ENCODE measurements around the gene HBS1L.
"Not testable (repeated sequence)": the region's sequence is repeated elsewhere in the genome, so short reads cannot be mapped to it uniquely, and the experiment has no call there.

The HBS1L gene

DNA sequence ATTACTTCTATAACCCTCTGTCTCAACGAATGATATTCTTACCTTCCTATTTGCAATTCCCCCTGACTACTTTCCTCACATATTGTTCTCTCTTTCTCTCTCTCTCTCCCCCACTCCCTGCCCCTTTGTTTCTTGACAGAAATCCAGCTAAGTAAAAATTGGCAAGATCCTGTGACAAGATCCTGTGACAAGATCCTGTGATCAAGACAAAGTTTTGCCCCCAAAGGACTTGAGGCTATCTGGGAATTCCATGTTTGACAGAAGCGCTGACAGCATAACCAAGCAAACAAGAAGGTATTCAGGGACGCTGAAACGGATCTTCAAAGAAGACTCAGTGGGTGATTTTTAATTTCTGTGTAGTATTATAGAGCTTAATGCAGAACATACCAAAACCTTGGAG, 5.5 kb upstream of the HBS1L start:
- H3K4me1 Mint-ChIP-seq: peaks cover 5% of the 10 kb centered on the region
- H3K36me3 Mint-ChIP-seq: no peaks in the 10 kb centered on the region
- H3K27me3 Mint-ChIP-seq: no peaks in the 10 kb centered on the region
- H3K9me3 Mint-ChIP-seq: no peaks in the 10 kb centered on the region
- H3K27ac Mint-ChIP-seq: no peak overlapping the region
- no peak overlapping the region for H3K4me3 Mint-ChIP-seq

- not testable (repeated sequence) for H3K36me3 Mint-ChIP-seq
Observed at GRCh38 chr6:135058299-135058698, 3.7 kb upstream of the HBS1L start.

GRCh38 chr6:135056632-135057031, 2.0 kb upstream of the HBS1L start:
- Mint-ChIP-seq H3K27me3 (no peaks in the 10 kb centered on the region), H3K27ac (no peak overlapping the region), H3K4me3 (no peak overlapping the region), H3K4me1 (peaks cover 34% of the 10 kb centered on the region), H3K9me3 (no peaks in the 10 kb centered on the region), H3K36me3 (peaks cover 2% of the 10 kb centered on the region)

More at GRCh38 chr6:135058299-135058698, 3.7 kb upstream of the HBS1L start:
- H3K4me3 Mint-ChIP-seq, H3K27ac Mint-ChIP-seq, H3K27me3 Mint-ChIP-seq, H3K9me3 Mint-ChIP-seq: not testable (repeated sequence)
- peaks cover 18% of the 10 kb centered on the region for H3K4me1 Mint-ChIP-seq

- Mint-ChIP-seq H3K36me3 (peaks cover 4% of the 10 kb centered on the region), H3K9me3 (no peaks in the 10 kb centered on the region), H3K4me1 (peaks cover 44% of the 10 kb centered on the region), H3K27ac (peak overlapping the region; percentile 99), H3K4me3 (peak overlapping the region; percentile 98), H3K27me3 (no peaks in the 10 kb centered on the region)
Observed at GRCh38 chr6:135054226-135054568, 425 bp downstream of the HBS1L start.

GRCh38 chr6:135053406-135053805, 1.2 kb downstream of the HBS1L start:
- Mint-ChIP-seq H3K27ac (peak overlapping the region; percentile 99), H3K4me1 (peaks cover 52% of the 10 kb centered on the region), H3K9me3 (no peaks in the 10 kb centered on the region), H3K27me3 (no peaks in the 10 kb centered on the region), H3K4me3 (peak overlapping the region; percentile 98), H3K36me3 (peaks cover 10% of the 10 kb centered on the region)

DNA sequence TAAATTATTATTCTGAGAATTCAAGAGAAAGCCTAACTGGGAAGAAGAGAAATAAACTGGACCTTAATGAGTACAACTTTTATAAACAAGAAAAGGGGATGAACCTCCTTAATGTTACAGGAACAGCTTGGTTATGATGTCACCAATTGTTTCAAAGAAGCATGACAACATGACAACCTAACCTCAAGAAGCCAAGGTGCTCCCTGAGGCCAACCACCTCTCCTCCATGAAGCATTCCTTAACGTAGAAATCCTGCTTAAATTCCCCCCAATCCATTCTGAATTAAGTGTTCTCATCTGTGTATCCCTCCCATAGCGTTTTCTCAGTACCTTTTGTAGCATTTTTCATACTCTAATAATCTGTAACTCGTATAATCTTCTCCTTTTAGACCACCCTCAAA, 1.7 kb downstream of the HBS1L start:
- peak overlapping the region; percentile 98 for H3K4me3 Mint-ChIP-seq
- no peaks in the 10 kb centered on the region for H3K9me3 Mint-ChIP-seq
- H3K27me3 Mint-ChIP-seq: no peaks in the 10 kb centered on the region
- H3K4me1 Mint-ChIP-seq: peaks cover 57% of the 10 kb centered on the region
- peak overlapping the region; percentile 99 for H3K27ac Mint-ChIP-seq
- peaks cover 13% of the 10 kb centered on the region for H3K36me3 Mint-ChIP-seq

- no peaks in the 10 kb centered on the region for H3K27me3 Mint-ChIP-seq
- H3K27ac Mint-ChIP-seq: peak overlapping the region; percentile 8
- peaks cover 18% of the 10 kb centered on the region for H3K36me3 Mint-ChIP-seq
- H3K4me3 Mint-ChIP-seq: no peak overlapping the region
- H3K9me3 Mint-ChIP-seq: no peaks in the 10 kb centered on the region
- H3K4me1 Mint-ChIP-seq: peaks cover 79% of the 10 kb centered on the region
Observed at GRCh38 chr6:135048915-135049314, 5.7 kb downstream of the HBS1L start.

GRCh38 chr6:135047336-135047735, 7.3 kb downstream of the HBS1L start:
- peaks cover 19% of the 10 kb centered on the region for H3K36me3 Mint-ChIP-seq
- H3K27ac Mint-ChIP-seq: peak overlapping the region; percentile 53
- no peaks in the 10 kb centered on the region for H3K27me3 Mint-ChIP-seq
- peaks cover 78% of the 10 kb centered on the region for H3K4me1 Mint-ChIP-seq
- no peaks in the 10 kb centered on the region for H3K9me3 Mint-ChIP-seq
- peak overlapping the region; percentile 45 for H3K4me3 Mint-ChIP-seq

DNA sequence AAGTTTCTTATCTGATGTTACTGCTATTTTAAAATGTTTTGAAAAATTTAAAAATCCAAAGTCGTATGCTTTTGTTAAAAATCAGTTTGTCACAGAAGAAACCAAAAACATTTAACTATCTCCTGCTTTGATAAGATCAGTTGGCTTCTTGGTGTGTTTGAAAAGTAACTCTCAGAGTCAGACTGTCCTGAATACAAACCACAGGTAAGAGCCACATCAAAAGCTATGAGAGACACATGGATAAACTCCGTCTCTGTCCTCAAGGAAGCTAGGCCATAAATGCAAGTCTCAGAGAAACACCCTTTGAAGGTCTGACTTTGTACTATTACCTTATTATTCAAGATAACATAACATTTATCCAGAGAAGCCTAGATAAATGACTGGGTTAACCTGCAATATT, 7.7 kb downstream of the HBS1L start:
- no peaks in the 10 kb centered on the region for H3K27me3 Mint-ChIP-seq
- H3K36me3 Mint-ChIP-seq: peaks cover 19% of the 10 kb centered on the region
- no peaks in the 10 kb centered on the region for H3K9me3 Mint-ChIP-seq
- no peak overlapping the region for H3K4me3 Mint-ChIP-seq
- H3K4me1 Mint-ChIP-seq: peaks cover 79% of the 10 kb centered on the region
- peak overlapping the region; percentile 48 for H3K27ac Mint-ChIP-seq

DNA sequence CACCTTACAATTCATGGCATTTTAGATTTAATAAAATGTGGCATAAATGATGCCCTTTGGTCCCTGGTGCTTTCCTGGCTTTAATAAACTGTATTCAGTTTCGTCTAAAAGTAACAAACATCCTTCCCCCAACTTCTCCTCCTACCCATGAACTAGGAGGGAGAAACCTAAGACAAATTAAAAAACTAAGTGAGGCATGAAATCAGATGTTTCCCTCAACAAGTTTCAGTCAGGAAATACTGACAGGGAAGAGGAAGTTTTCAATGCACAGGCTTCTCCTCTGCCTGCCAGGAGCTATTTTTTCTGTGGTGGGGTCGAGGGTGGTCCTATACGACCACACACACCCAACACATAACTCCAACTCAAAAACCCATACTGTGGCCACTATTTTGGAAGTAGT, 10.0 kb downstream of the HBS1L start:
- H3K27ac Mint-ChIP-seq: peak overlapping the region; percentile 1
- H3K36me3 Mint-ChIP-seq: peaks cover 21% of the 10 kb centered on the region
- peaks cover 76% of the 10 kb centered on the region for H3K4me1 Mint-ChIP-seq
- H3K9me3 Mint-ChIP-seq: no peaks in the 10 kb centered on the region
- peak overlapping the region; percentile 11 for H3K4me3 Mint-ChIP-seq
- H3K27me3 Mint-ChIP-seq: no peaks in the 10 kb centered on the region

DNA sequence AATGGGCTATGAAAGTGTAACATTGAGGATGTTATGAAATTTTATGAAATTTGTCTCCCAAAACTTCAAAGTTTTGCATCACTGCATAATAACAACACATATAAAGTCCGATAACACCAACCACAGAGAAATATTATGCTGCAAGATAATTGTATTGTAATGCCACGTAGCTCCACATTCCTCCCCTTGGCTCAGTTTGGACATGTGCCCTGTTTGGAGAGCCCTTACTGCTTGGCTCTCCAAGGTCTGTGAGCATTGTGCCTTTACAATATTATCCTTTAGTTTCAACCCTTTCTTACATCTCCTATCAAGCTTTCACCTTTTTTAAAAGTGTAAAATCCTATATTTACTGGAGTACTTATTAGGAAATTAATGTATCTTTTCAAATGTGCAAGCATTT, 10.8 kb downstream of the HBS1L start:
- Mint-ChIP-seq H3K27me3 (no peaks in the 10 kb centered on the region), H3K4me3 (no peak overlapping the region), H3K27ac (no peak overlapping the region), H3K4me1 (peaks cover 79% of the 10 kb centered on the region), H3K36me3 (peaks cover 22% of the 10 kb centered on the region), H3K9me3 (no peaks in the 10 kb centered on the region)

DNA sequence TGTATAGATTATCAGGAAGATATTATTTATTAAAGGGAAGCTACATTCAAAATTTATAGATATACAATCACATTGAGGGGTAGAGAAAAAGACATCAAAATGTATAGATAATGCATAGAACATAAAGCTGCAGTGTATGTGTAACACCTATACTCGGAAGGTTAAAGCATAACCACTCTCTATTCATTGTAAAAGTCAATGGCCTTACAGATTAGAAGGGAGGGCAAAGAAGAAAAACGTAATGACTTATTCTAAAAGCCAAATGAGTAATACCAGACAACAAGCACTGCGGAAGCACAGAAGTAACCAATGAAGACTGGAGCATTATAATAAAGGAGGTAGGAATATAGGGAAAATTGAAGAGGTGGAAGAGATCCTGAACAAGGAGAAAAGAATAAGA, 11.3 kb downstream of the HBS1L start:
- no peaks in the 10 kb centered on the region for H3K9me3 Mint-ChIP-seq
- H3K27ac Mint-ChIP-seq: peak overlapping the region; percentile 26
- no peaks in the 10 kb centered on the region for H3K27me3 Mint-ChIP-seq
- peaks cover 76% of the 10 kb centered on the region for H3K4me1 Mint-ChIP-seq
- peaks cover 17% of the 10 kb centered on the region for H3K36me3 Mint-ChIP-seq
- H3K4me3 Mint-ChIP-seq: no peak overlapping the region

DNA sequence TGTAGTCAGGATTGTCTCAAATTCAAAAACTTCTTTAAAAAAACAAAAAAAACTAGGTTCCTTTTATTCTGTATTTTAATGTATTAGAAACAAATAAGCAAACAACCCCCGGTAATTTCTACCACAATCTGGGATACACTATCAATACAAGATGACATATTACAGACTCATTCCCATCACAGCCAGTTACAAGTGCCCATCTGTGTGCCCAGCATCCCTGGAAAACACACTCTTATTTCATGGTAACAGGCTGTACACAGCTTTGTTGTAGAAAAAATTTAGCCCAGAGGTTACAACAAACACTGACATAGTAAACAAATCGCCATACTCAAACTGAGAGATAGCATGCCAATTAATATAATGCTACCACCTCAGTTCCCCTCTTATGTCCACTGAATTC, 16.3 kb downstream of the HBS1L start:
- Mint-ChIP-seq H3K4me3 (no peak overlapping the region), H3K36me3 (peaks cover 23% of the 10 kb centered on the region), H3K27me3 (no peaks in the 10 kb centered on the region), H3K9me3 (no peaks in the 10 kb centered on the region), H3K4me1 (peaks cover 57% of the 10 kb centered on the region), H3K27ac (peak overlapping the region; percentile 59)

DNA sequence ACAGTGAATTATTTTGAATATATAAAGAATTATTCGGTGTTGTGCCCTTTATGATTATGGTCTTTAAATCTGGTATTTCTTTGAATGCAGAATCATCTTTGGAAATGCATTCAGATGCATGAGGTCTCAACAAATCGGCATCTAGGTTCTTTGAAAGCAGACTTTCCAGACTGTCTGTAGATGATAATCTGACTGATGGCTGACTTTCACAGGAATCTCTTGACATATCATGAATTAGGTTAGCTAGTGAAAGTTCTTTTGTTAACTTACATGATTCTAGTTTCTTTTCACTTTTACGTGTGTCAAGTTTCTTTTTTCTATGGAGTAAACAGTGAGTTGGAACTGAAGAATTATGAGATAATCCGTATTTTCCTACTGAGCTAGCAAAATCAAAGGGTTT, 17.1 kb downstream of the HBS1L start:
- H3K27me3 Mint-ChIP-seq: no peaks in the 10 kb centered on the region

GRCh38 chr6:135036731-135037420, 17.7 kb downstream of the HBS1L start:
- peaks cover 24% of the 10 kb centered on the region for H3K36me3 Mint-ChIP-seq
- peak overlapping the region; percentile 91 for H3K27ac Mint-ChIP-seq
- peaks cover 54% of the 10 kb centered on the region for H3K4me1 Mint-ChIP-seq
- H3K27me3 Mint-ChIP-seq: no peaks in the 10 kb centered on the region
- no peak overlapping the region for H3K4me3 Mint-ChIP-seq
- no peaks in the 10 kb centered on the region for H3K9me3 Mint-ChIP-seq

More for the DNA sequence above, 17.1 kb downstream of the HBS1L start:
- Mint-ChIP-seq H3K4me1 (peaks cover 57% of the 10 kb centered on the region), H3K9me3 (no peaks in the 10 kb centered on the region), H3K4me3 (no peak overlapping the region), H3K27ac (peak overlapping the region; percentile 83), H3K36me3 (peaks cover 24% of the 10 kb centered on the region)

DNA sequence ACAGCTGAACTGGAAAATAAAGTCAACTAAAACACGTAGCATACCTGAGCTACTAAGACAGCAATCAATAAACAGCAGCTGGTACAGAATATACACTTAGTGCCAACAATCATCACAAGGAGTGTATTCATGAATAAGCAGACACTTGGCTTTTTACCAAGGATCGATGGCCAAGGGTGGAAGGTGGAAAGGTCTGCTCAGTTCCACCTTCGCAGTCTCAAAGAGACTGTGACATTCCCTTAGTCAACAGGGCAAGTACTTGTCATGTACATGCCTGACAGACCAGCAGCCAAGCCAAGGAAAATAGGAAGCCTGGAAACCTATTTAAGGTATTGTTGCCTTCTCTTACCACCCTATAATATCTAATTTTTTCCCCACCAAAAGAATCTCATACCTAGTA, 21.4 kb downstream of the HBS1L start:
- H3K27ac Mint-ChIP-seq: peak overlapping the region; percentile 88
- H3K9me3 Mint-ChIP-seq: no peaks in the 10 kb centered on the region
- peaks cover 28% of the 10 kb centered on the region for H3K36me3 Mint-ChIP-seq
- H3K4me1 Mint-ChIP-seq: peaks cover 71% of the 10 kb centered on the region
- no peak overlapping the region for H3K4me3 Mint-ChIP-seq
- no peaks in the 10 kb centered on the region for H3K27me3 Mint-ChIP-seq
